Hematopoietic multipotent progenitor cell treated with erythropoietin and hydrocortisone succinate and interleukin-3 and kit ligand, for 8 days (in vitro differentiated cells): Measurements from ENCODE around the gene CD177.
"Not testable (repeated sequence)": the region's sequence is repeated elsewhere in the genome, so short reads cannot be mapped to it uniquely, and the experiment has no call there.

Experiments used
- DNase-seq: peaks from one replicate; pipeline ENCODE4 v3.0.0-alpha.2; 2015

The CD177 gene

DNA sequence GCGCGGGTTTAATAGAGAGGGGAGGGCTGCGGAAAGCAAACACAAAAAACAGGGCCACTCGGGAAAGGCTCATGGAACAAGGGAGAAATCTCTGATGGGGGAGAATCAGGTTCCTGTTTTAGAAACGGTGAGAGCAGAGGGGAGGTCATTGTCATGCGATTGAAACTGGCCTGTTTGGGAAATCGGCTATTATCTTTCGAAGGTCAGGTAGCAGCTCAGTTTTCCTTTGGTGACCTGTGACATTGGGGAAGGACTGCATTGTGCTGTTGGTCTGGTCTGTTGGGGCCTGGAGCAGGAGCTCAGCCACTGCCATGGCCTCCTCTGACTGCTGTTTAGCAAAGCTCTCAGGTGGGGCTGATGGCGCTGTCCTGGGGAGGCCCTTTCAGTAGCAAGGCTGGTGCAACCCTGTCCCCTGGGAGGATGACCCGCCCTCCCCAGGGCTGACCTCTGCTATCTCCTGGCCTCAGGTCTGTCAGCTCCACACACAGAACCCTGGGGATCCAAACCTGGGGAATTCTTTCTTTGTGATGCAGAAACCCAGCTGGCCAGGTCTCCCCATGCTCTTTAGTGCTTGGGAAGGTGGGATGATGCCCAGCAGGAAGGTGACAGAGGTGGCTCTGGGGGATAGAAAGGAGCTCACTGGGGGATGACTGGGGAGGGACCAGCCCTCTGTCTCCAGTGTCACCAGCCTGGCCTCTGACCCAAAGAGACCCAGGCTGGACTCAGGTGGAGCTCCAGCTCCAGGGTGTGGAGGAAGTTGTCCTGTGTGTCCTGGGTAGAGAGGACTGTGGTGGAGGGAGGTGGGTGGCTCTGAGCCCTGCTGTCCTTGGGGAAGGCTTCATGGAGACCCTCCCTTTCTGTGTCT, 21.2 kb upstream of the CD177 start:
- no peak for DNase-seq

GRCh38 chr19:43336508-43336907, 17.0 kb upstream of the CD177 start:
- not testable (repeated sequence) for DNase-seq

DNA sequence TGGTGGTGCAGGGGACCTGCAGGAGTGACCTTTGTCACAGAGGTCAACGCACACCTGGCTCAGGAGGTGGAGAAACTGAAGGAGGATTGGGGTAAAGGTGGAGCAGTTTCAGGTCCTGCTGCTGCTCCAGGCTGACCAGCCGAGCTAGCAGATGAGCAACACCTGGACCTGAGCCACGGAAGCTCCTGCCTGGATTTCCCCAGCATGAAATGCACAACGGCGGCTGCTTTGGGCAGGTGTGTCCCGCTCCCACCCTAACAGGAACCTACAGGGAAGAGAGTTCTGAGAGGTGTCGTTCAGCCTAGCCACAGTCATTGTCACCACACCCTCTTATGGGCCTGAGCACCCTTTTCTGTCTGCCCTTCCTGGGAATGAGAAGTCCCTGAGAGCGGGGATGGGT, 15.7 kb upstream of the CD177 start:
- DNase-seq: no peak

DNA sequence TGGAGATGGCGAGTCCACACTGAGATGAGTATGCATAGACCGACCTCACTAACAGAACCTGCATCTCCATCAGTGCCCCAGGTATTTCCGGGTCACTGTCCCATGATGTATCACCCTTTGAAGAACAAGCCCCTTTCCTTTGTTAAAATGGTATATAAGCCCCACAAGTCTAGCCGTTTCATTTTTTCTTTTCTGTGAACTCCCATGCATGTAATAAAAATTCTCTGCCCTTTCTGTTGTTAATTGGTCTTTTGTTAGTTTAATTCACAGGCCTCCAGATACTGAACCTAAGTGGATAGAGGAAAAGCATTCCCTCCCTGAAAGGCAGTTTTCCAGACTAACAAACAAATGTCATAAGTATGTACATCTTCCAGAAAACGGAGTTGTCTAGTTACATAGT, 15.0 kb upstream of the CD177 start:
- no peak for DNase-seq

- DNase-seq: not testable (repeated sequence)
These were observed 14.1 kb upstream of the CD177 start for GRCh38 chr19:43339243-43339930.

DNA sequence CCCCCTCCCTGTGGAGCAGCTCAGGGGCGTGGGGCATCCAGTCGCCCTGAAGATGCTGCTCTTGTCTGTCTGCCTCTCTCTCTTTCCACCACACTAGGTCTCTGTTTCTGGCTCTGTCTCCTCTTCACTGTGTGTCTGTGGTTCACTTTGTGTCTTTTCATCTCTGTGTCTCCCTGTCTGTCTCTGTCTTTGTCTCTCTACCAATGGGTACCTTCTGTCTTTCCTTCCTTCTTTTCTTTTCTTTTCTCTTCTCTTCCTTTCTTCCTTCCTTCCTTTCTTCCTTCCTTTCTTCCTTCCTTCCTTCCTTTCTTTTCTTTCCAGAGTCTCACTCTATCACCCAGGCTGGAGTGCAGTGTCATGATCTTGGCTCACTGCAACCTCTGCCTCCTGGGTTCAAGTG, 13.4 kb upstream of the CD177 start:
- DNase-seq: not testable (repeated sequence)

GRCh38 chr19:43341098-43341497, 12.4 kb upstream of the CD177 start:
- not testable (repeated sequence) for DNase-seq

DNA sequence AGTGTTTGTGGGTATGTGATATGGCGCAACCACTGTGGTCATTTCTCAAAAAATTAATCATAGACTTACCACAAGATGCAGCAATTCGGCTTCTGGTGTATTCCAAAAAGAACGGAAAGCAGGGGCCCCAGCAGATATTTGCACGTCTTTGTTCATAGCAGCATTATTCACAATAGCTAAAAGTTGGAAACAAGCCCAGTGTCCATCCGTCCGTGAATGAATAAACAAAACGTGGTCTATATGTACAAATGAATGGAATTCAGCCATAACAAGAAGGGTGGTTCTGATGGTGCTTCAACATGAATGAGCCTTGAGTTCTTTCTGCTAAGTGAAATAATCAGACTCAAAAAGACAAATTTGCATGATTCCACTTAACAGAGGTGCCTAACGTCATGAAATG, 11.4 kb upstream of the CD177 start:
- DNase-seq: not testable (repeated sequence)

DNA sequence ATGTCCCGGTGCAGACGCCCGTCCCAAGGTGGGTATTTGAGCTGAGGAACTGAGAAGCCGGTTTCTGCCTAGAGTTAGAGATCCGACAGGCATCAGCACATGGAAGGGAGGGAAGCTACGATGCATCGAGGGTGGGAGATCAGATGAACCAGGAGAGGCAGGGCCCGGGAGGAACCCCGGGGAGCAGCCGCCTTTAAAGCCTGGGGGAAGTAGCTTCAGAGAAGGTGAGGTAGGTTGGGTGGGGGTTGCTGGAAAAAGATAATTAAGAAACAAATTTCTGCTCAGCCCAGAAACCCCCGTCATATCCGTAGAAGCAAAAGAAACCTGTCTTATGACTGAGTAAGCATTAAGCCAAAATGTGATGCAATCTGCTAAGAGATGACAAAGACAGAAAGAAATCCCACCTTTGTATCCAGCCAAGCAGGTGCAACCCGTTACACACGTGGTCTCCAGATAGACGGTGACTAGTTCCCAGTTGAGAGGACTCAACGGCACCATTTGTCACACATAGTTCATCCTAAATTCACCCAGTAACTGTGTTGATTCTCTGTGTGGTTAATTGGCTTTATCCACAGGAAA, 9.1 kb upstream of the CD177 start:
- not testable (repeated sequence) for DNase-seq

DNA sequence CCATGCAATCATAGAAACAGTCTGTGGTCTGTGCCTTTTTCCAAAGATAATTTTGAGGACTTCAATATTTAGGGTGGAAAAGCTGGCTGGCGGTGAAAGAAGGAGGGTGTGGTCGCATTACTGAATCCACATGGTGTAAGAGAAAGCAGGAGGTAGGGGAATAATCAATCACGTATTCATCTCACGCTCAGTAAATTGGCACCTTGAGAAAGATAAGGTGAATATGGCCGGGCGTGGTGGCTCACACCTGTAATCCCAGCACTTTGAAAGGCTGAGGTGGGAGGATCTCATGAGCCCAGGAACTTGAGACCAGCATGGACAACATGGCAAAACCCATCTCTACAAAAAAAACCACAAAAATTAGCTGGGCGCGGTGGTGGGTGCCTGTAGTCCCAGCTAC, 3.7 kb upstream of the CD177 start:
- DNase-seq: not testable (repeated sequence)

DNA sequence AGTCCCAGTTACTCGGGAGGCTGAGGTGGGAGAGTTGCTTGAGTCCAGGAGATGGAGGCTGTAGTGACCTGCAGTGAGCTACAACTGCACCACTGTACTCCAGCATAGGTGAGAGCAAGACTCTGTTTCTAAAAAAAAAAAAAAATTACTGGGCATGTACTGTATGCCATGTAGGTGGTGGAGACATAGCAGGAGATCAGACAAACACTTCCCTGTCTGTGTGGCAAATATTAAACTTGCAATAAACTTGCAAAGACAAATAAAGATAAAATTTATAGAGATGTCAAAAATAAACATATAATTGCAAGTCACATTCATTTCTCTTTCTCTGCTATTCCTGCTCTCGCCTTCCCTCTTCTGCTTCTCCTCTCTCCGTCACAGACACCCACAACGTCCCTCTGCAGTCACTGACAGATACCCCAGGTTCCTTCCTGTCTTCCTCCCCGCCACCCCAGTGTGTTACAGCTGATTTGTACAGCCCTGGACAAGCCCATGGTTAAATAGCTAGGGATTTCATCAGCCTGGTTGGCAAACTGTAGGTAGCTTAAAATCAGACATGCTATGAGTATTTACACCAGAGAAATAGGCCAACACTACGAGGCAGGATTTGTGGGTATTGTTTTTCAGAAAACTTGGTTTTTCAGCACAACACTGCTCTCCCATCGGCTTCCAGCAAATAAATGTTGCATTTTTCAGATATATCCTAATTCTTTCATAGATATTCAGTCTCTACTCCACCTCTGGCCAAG, 1.3 kb upstream of the CD177 start:
- no peak for DNase-seq

GRCh38 chr19:43354305-43354627, 780 bp downstream of the CD177 start:
- DNase-seq: no peak

GRCh38 chr19:43356749-43357148, 3.3 kb downstream of the CD177 start:
- not testable (repeated sequence) for DNase-seq

DNA sequence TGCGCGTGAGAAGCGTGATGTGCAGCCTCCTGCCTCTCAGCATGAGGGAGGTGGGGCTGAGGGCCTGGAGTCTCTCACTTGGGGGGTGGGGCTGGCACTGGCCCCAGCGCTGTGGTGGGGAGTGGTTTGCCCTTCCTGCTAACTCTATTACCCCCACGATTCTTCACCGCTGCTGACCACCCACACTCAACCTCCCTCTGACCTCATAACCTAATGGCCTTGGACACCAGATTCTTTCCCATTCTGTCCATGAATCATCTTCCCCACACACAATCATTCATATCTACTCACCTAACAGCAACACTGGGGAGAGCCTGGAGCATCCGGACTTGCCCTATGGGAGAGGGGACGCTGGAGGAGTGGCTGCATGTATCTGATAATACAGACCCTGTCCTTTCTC, 8.7 kb downstream of the CD177 start:
- no peak for DNase-seq

GRCh38 chr19:43362745-43363144, 9.3 kb downstream of the CD177 start:
- no peak for DNase-seq

DNA sequence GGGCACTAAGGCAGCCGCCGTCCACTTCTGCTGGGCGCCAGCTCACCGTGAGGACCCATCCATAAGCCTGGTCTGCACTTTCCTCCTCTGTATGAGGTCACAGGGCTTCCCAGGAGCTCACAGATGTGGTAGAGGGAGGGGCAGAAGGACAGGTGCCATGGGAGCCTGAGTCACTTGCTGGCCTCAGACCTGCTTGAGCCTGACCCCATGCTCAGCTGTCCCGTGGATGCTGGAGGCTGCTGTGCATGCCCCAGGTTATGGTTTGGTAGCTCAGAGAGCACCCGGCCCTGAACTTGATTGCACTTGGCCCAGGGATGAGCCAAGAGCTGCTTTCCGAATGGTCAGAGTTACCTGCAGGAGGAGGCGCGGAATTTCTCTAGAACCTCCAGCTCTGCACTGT, 12.2 kb downstream of the CD177 start:
- not testable (repeated sequence) for DNase-seq

DNA sequence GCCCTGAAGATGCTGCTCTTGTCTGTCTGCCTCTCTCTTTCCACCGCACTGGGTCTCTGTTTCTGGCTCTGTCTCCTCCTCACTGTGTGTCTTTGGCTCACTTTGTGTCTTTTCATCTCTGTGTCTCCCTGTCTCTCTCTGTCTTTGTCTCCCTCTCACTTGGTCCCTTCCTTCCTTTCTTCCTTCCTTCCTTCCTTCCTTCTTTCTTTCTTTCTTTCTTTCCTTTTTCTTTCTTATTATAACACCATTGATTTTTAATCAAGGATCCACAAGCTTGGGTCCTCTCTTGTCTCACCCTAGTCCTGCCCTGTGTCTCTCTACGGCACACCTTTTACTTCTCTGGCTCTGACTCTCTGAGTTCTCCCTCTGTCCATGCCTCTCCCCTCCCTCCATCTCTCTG, 14.3 kb downstream of the CD177 start:
- no peak for DNase-seq

DNA sequence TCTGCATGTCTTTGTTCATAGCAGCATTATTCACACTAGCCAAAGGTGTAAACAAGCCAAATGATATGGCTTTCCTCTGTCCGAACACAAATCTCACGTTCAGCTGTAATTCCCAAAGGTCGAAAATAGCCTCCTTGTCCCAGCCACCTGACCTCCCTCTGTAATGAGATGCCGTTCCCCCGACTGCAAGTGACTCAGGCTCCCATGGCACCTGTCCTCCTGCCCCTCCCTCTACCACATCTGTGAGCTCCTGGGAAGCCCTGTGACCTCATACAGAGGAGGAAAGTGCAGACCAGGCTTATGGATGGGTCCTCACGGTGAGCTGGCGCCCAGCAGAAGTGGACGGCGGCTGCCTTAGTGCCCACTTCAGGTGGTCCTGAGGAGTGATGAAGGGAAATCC, 15.4 kb downstream of the CD177 start:
- DNase-seq: not testable (repeated sequence)

GRCh38 chr19:43371909-43372308, 18.4 kb downstream of the CD177 start:
- DNase-seq: no peak

GRCh38 chr19:43372462-43372861, 19.0 kb downstream of the CD177 start:
- no peak for DNase-seq

- DNase-seq: not testable (repeated sequence)
These were observed 24.1 kb downstream of the CD177 start for GRCh38 chr19:43377624-43378023.

GRCh38 chr19:43380008-43380407, 26.5 kb downstream of the CD177 start:
- DNase-seq: no peak

GRCh38 chr19:43380771-43381386, 27.4 kb downstream of the CD177 start:
- no peak for DNase-seq
